ENCODE results near the gene BATF3. TPM values are rescaled to one million over a fixed set of nuclear protein-coding genes. Genes with fewer than 3 reads are reported as not detected.
"Not testable (repeated sequence)": the region's sequence is repeated elsewhere in the genome, so short reads cannot be mapped to it uniquely, and the experiment has no call there.

Gene BATF3
- total and polyA plus RNA-seq, 2 experiments from 2014 or later = 0.46 to 0.86 TPM

GRCh38 chr1:212727386-212728181 is 27.9 kb upstream of the BATF3 start:
- Histone ChIP-seq H3K4me3 (no peak overlapping the region), H3K4me1 (ENCODE audit: insufficient read depth) (peaks cover 20% of the 10 kb centered on the region), H3F3A (ENCODE audit: insufficient read depth) (peaks cover 21% of the 10 kb centered on the region), H3K36me3 (ENCODE audit: low read depth) (no peaks in the 10 kb centered on the region), H3K27me3 (replicated peaks; ENCODE audit: insufficient read depth) (no peaks in the 10 kb centered on the region), H3K79me2 (ENCODE audit: insufficient read depth) (no peaks in the 10 kb centered on the region), H3K9me3 (ENCODE audit: low read depth) (no peaks in the 10 kb centered on the region), H3K4me2 (ENCODE audit: unreplicated experiment) (peak overlapping the region; percentile 33), H2AFZ (0 out of 2 replicates have a peak overlapping the region, but pooled peaks have one; percentile 20), H3K9ac (peak overlapping the region; percentile 65), H4K20me1 (ENCODE audit: insufficient read depth) (no peaks in the 10 kb centered on the region), H3K9me2 (ENCODE audit: insufficient read depth) (no peaks in the 10 kb centered on the region), H3K27ac (peak overlapping the region; percentile 92)
- TF ChIP-seq EZH2phosphoT487 (IDR thresholded peaks at IDR 0.05; ENCODE audit: insufficient read depth, low read depth) = no peak
- TF ChIP-seq EZH2 (IDR thresholded peaks at IDR 0.05; ENCODE audit: insufficient read depth, poor library complexity, severe bottlenecking) = no peak
- peak; percentile 88 for DNase-seq
- in situ Hi-C loops (cut with MboI) = no loop called here
- 44% methylated on average over 13 of the region's 13 CpGs for WGBS, 2 experiments (ENCODE audit: low coverage in 1 of 2, low lambda C conversion rate in 2 of 2, missing lambda C conversion rate in 2 of 2)

GRCh38 chr1:212724679-212725078 is 25.0 kb upstream of the BATF3 start:
- H3K27me3 ChIP-seq (replicated peaks; ENCODE audit: insufficient read depth); DNase-seq; in situ Hi-C loops (cut with MboI); H3K36me3 ChIP-seq (ENCODE audit: low read depth); H3K4me2 ChIP-seq (ENCODE audit: unreplicated experiment); H3K79me2 ChIP-seq (ENCODE audit: insufficient read depth); H3K27ac ChIP-seq; H3K9ac ChIP-seq; H3K9me3 ChIP-seq (ENCODE audit: low read depth); H4K20me1 ChIP-seq (ENCODE audit: insufficient read depth); H3K9me2 ChIP-seq (ENCODE audit: insufficient read depth); H3K4me3 ChIP-seq; H2AFZ ChIP-seq: not testable (repeated sequence)
- peaks cover 28% of the 10 kb centered on the region for H3K4me1 ChIP-seq (ENCODE audit: insufficient read depth)
- peaks cover 26% of the 10 kb centered on the region for H3F3A ChIP-seq (ENCODE audit: insufficient read depth)
- 88 to 90% methylated on average over 2 to 23 of the region's 34 CpGs for WGBS, 2 experiments (ENCODE audit: low coverage in 1 of 2, low lambda C conversion rate in 2 of 2, missing lambda C conversion rate in 2 of 2)

DNA sequence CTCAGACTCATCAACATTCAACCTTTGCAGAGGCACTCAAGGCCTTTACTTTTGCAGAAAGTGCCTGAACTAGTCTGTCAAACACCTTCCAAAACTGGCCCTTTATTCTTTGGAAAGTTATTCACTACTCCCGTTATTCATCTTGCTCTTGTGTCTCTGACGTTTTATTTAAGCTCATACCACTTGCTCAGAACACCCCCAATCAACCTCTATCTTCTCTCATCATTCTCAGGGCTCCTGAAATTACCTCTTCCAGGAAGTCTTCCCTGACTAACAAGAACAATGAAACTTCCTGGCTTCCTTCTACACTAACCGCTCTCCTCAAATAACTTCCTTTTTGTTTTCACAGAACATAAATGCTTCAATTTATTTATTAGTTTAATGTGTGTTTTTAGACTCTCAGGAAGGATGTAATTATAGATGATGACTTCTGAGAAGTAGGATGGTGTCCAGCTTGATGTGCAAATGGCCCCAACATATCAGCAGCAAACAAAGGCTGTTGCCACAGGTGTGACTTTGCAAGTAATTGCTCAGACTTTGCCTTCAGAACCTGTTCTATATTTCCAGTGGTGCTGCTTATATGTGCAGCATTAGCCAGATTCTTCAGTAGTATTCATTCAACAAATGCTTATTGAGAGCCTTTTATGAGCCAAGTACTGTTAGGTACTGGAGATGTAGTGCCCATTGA is 22.8 kb upstream of the BATF3 start:
- WGBS, 2 experiments (ENCODE audit: low coverage in 1 of 2, low lambda C conversion rate in 2 of 2, missing lambda C conversion rate in 2 of 2) = 86 to 91% methylated on average over 3 of the region's 3 CpGs
- H3K4me3 ChIP-seq = no peak overlapping the region

DNA sequence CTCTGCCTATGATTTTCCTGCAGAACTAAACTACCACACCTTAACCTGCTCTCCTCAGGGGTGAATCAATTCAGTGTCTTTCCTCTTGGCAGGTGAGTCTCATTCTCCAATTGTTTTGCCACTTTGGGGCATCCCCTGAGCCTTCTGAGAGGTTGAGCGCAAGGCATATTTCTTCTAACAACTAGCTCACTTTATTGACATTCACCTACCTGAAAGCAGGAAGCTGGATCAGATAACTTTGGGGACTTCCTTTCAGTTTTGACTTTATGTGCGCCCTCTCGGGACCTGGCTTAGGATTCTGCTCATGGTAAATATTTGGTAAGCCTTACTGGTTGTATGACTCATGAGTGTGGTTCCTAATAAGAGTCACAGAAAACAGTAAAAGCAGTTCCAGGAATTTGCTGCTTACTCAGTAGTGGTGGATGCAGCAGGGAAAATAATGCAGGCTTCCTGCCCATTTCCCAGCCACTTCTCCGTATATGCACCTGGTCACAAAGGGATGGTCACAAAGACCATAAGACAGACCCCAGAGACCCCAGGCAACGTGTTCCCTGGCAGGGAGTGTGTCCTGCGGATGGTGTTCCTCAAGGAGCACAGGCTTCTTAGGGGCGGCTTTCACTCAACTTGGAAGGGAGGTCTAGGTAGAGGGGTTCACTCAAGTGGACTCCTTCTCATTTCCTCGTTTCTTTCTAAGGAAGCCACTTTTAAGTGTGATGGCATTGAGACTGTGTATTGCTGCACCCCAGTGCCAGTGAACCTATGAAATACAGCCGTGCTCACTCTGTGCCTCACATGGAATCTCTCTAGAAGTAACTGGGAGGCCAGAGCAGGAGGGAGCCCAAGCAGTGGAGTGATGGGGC is 22.0 kb upstream of the BATF3 start:
- H3K27me3 ChIP-seq (replicated peaks; ENCODE audit: insufficient read depth) = no peaks in the 10 kb centered on the region
- DNase-seq = peak; percentile 92
- no peaks in the 10 kb centered on the region for H3K79me2 ChIP-seq (ENCODE audit: insufficient read depth)
- H3F3A ChIP-seq (ENCODE audit: insufficient read depth) = peaks cover 5% of the 10 kb centered on the region; the same call in 1 of the 2 replicates
- H4K20me1 ChIP-seq (ENCODE audit: insufficient read depth) = no peaks in the 10 kb centered on the region
- 0 out of 2 replicates have a peak overlapping the region, but pooled peaks have one; percentile 14 for H3K27ac ChIP-seq
- TF ChIP-seq EZH2 (IDR thresholded peaks at IDR 0.05; ENCODE audit: insufficient read depth, poor library complexity, severe bottlenecking) (no peak), EZH2phosphoT487 (IDR thresholded peaks at IDR 0.05; ENCODE audit: insufficient read depth, low read depth) (no peak)
- no peaks in the 10 kb centered on the region for H3K9me2 ChIP-seq (ENCODE audit: insufficient read depth)
- peaks cover 7% of the 10 kb centered on the region for H3K4me1 ChIP-seq (ENCODE audit: insufficient read depth)
- peak overlapping the region; percentile 49 for H3K4me3 ChIP-seq
- H3K9ac ChIP-seq = peak overlapping the region; percentile 25; the same call in 1 of the 2 replicates
- no peaks in the 10 kb centered on the region for H3K9me3 ChIP-seq (ENCODE audit: low read depth)
- H2AFZ ChIP-seq = no peak overlapping the region
- in situ Hi-C loops (cut with MboI) = no loop called here
- H3K36me3 ChIP-seq (ENCODE audit: low read depth) = no peaks in the 10 kb centered on the region
- 55 to 56% methylated on average over 9 of the region's 9 CpGs for WGBS, 2 experiments (ENCODE audit: low coverage in 1 of 2, low lambda C conversion rate in 2 of 2, missing lambda C conversion rate in 2 of 2)
- peak overlapping the region; percentile 71 for H3K4me2 ChIP-seq (ENCODE audit: unreplicated experiment)

More for the DNA sequence above, 22.8 kb upstream of the BATF3 start:
- in situ Hi-C loops (cut with MboI) = no loop called here
- no peak overlapping the region for H2AFZ ChIP-seq
- no peaks in the 10 kb centered on the region for H3K9me2 ChIP-seq (ENCODE audit: insufficient read depth)
- TF ChIP-seq EZH2 (IDR thresholded peaks at IDR 0.05; ENCODE audit: insufficient read depth, poor library complexity, severe bottlenecking) (no peak), EZH2phosphoT487 (IDR thresholded peaks at IDR 0.05; ENCODE audit: insufficient read depth, low read depth) (no peak)
- no peak overlapping the region for H3K9ac ChIP-seq
- no peak for DNase-seq
- H3K27me3 ChIP-seq (replicated peaks; ENCODE audit: insufficient read depth) = no peaks in the 10 kb centered on the region
- H3K27ac ChIP-seq = no peak overlapping the region
- H3K9me3 ChIP-seq (ENCODE audit: low read depth) = no peaks in the 10 kb centered on the region
- no peak overlapping the region for H3K4me2 ChIP-seq (ENCODE audit: unreplicated experiment)
- peaks cover 14% of the 10 kb centered on the region for H3K4me1 ChIP-seq (ENCODE audit: insufficient read depth)
- H3K79me2 ChIP-seq (ENCODE audit: insufficient read depth) = no peaks in the 10 kb centered on the region
- peaks cover 11% of the 10 kb centered on the region for H3F3A ChIP-seq (ENCODE audit: insufficient read depth)
- H4K20me1 ChIP-seq (ENCODE audit: insufficient read depth) = no peaks in the 10 kb centered on the region
- H3K36me3 ChIP-seq (ENCODE audit: low read depth) = no peaks in the 10 kb centered on the region
